GM23338 (cell line): ENCODE data around the gene SLC6A19. TPM values are rescaled to one million over a fixed set of nuclear protein-coding genes. Genes with fewer than 3 reads are reported as not detected.

ENCODE experiments used
- ATAC-seq: fragments of 200-7000 bp; cut with Tn5 transposase; 3 replicates; pipeline ENCODE4 v1.9.1; 2020
- DNase-seq: peaks from one replicate; pipeline ENCODE4 v3.0.0-alpha.2; 2015; ENCODE audit warnings: low spot score
- H2AFZ ChIP-seq: fragments of 200-600 bp; sonication (generic); 2 replicates; pipeline ENCODE4 v1.8.0; 2016; ENCODE audit warnings: antibody characterized with exemption, mild to moderate bottlenecking, moderate library complexity
- H3F3A ChIP-seq: fragments of 200-600 bp; sonication (generic); replicated peaks from 2 replicates; pipeline ENCODE4 v1.8.0; 2017; ENCODE audit warnings: antibody characterized with exemption, mixed run types, low read depth
- H3K27ac ChIP-seq: fragments of 200-600 bp; sonication (generic); 2 replicates; pipeline ENCODE4 v1.6.1; 2016; ENCODE audit warnings: low read depth
- H3K27me3 ChIP-seq: fragments of 200-600 bp; sonication (generic); 2 replicates; pipeline ENCODE4 v1.8.0; 2016; ENCODE audit warnings: mild to moderate bottlenecking, mixed run types, moderate library complexity; ENCODE audit not compliant: insufficient read depth
- H3K36me3 ChIP-seq: fragments of 200-600 bp; sonication (generic); 2 replicates; pipeline ENCODE4 v1.8.0; 2016; ENCODE audit warnings: mild to moderate bottlenecking; ENCODE audit not compliant: insufficient read depth
- H3K4me1 ChIP-seq: fragments of 200-600 bp; sonication (generic); 2 replicates; pipeline ENCODE4 v1.8.0; 2016; ENCODE audit warnings: mild to moderate bottlenecking, moderate library complexity; ENCODE audit not compliant: insufficient read depth
- H3K4me2 ChIP-seq: fragments of 200-600 bp; sonication (generic); 2 replicates; pipeline ENCODE4 v1.7.1; 2017; ENCODE audit warnings: mixed run types
- H3K4me3 ChIP-seq: fragments of 200-600 bp; sonication (generic); 2 replicates; pipeline ENCODE4 v1.6.1; 2016; ENCODE audit warnings: mixed run types
- H3K79me2 ChIP-seq: fragments of 200-600 bp; sonication (generic); replicated peaks from 2 replicates; pipeline ENCODE4 v1.8.0; 2017; ENCODE audit warnings: mild to moderate bottlenecking; ENCODE audit not compliant: insufficient read depth
- H3K9me2 ChIP-seq: fragments of 200-600 bp; sonication (generic); 2 replicates; pipeline ENCODE4 v1.8.0; 2017; ENCODE audit not compliant: insufficient read depth
- H4K20me1 ChIP-seq: fragments of 200-600 bp; sonication (generic); replicated peaks from 2 replicates; pipeline ENCODE4 v1.8.0; 2017; ENCODE audit warnings: mild to moderate bottlenecking; ENCODE audit not compliant: insufficient read depth
- H3K27ac Mint-ChIP-seq: 2 replicates; pipeline ENCODE4 v1.8.0; 2020; ENCODE audit warnings: inconsistent platforms, mild to moderate bottlenecking, moderate library complexity, mixed read lengths
- H3K27me3 Mint-ChIP-seq: 3 replicates; pipeline ENCODE4 v1.8.0; 2022; ENCODE audit warnings: low read depth, mild to moderate bottlenecking, moderate library complexity, mixed read lengths, inconsistent platforms; ENCODE audit not compliant: insufficient read depth, poor library complexity
- H3K36me3 Mint-ChIP-seq: 3 replicates; pipeline ENCODE4 v1.8.0; 2021; ENCODE audit warnings: low read depth, mild to moderate bottlenecking, inconsistent platforms, moderate library complexity, mixed read lengths
- H3K4me1 Mint-ChIP-seq: 3 replicates; pipeline ENCODE4 v1.8.0; 2020; ENCODE audit warnings: mild to moderate bottlenecking, inconsistent platforms, mixed read lengths
- H3K4me3 Mint-ChIP-seq: 3 replicates; pipeline ENCODE4 v1.8.0; 2021; ENCODE audit warnings: moderate library complexity, mild to moderate bottlenecking, inconsistent platforms, mixed read lengths
- H3K9me3 Mint-ChIP-seq: 3 replicates; pipeline ENCODE4 v1.8.0; 2020; ENCODE audit warnings: moderate library complexity, mild to moderate bottlenecking, inconsistent platforms, mixed read lengths
- EZH2 ChIP-seq: fragments of 200-600 bp; sonication (generic); IDR thresholded peaks from one replicate; pipeline ENCODE4 v1.8.0; 2017; ENCODE audit warnings: antibody characterized with exemption, mild to moderate bottlenecking, low read depth; ENCODE audit not compliant: unreplicated experiment
- EZH2phosphoT487 ChIP-seq: fragments of 200-600 bp; sonication (generic); IDR thresholded peaks from one replicate; pipeline ENCODE4 v1.8.1; 2018; ENCODE audit warnings: antibody characterized with exemption; ENCODE audit not compliant: unreplicated experiment
- JUNB ChIP-seq: IDR thresholded peaks from one replicate; pipeline ENCODE4 v1.6.1; 2016; ENCODE audit warnings: antibody characterized with exemption; ENCODE audit not compliant: unreplicated experiment
- NANOG ChIP-seq: IDR thresholded peaks from 2 replicates; pipeline ENCODE4 v1.6.1; 2016; ENCODE audit warnings: antibody characterized with exemption, borderline replicate concordance
- POLR2AphosphoS5 ChIP-seq: IDR thresholded peaks from 2 replicates; pipeline ENCODE4 v1.6.1; 2016; ENCODE audit warnings: antibody characterized with exemption, low read depth
- ZNF114 ChIP-seq: fragments of 250-450 bp; sonication (Bioruptor Pico); IDR thresholded peaks from 2 replicates; pipeline ENCODE4 v1.5.0; 2020; ENCODE audit warnings: mild to moderate bottlenecking, moderate library complexity
- polyA plus RNA-seq: library from polyadenylated mRNA; unstranded; fragments of >200 nt; fragmentation: Nextera tagmentation; extraction: Ambion mirVana; gene quantifications from 2 replicates; pipeline ENCODE4 v1.2.1, GENCODE V29; 2016
- total RNA-seq: library from RNA; depleted of rRNA; stranded (reverse); fragments of >200 nt; shearing (Covaris generic); gene quantifications from 2 replicates; pipeline ENCODE4 v1.2.3, GENCODE V29; 2014
- TF ChIP-seq, protein P1 (sequence below), 2 experiments: fragments of 200-600 bp in 1 of 2; sonication (generic) in 1 of 2; conservative IDR thresholded peaks; 2 replicates each; pipeline versions ENCODE4 v1.5.1 to v1.6.1; 2016 to 2017; ENCODE audit warnings: antibody characterized with exemption in 2 of 2, low read depth in 2 of 2, mild to moderate bottlenecking in 2 of 2, moderate library complexity in 1 of 2
- TF ChIP-seq, protein P2 (sequence below): fragments of 250-450 bp; sonication (Bioruptor Pico); IDR thresholded peaks from 2 replicates; pipeline ENCODE4 v1.5.0; 2020; ENCODE audit warnings: mild to moderate bottlenecking, moderate library complexity
- TF ChIP-seq, protein P3 (sequence below): IDR thresholded peaks from 2 replicates; pipeline ENCODE4 v1.6.1; 2016; ENCODE audit warnings: antibody characterized with exemption

The SLC6A19 gene
- total and polyA plus RNA-seq, 2 experiments from 2014 or later, result not detected

DNA sequence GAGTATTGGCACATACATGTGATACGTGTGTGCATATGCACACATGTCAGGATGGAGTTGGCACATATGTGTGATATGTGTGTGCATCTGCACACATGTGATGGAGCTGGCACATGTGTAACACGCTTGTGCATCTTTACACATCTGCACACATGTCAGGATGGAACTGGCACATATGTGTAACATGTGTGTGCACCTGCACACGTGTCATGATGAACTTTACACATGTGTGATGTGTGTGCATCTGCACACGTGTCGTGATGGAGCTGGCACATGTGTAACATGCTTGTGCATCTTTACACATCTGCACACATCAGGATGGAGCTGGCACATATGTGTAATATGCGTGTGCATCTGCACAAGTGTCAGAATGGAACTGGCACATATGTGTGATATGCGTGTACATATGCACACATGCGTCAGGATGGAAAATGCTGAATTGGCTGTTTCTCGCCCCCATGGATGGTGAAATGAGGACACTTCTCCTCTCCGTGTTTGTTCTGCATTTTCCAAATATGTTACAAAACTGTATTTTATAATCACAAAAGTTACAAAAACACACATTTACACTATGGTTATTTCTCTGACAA is 16.3 kb upstream of the SLC6A19 start (continued):
- TF ChIP-seq, protein P1, sequence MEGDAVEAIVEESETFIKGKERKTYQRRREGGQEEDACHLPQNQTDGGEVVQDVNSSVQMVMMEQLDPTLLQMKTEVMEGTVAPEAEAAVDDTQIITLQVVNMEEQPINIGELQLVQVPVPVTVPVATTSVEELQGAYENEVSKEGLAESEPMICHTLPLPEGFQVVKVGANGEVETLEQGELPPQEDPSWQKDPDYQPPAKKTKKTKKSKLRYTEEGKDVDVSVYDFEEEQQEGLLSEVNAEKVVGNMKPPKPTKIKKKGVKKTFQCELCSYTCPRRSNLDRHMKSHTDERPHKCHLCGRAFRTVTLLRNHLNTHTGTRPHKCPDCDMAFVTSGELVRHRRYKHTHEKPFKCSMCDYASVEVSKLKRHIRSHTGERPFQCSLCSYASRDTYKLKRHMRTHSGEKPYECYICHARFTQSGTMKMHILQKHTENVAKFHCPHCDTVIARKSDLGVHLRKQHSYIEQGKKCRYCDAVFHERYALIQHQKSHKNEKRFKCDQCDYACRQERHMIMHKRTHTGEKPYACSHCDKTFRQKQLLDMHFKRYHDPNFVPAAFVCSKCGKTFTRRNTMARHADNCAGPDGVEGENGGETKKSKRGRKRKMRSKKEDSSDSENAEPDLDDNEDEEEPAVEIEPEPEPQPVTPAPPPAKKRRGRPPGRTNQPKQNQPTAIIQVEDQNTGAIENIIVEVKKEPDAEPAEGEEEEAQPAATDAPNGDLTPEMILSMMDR (conservative IDR thresholded peaks at IDR 0.05; ENCODE audit: low read depth in 2 of 2), result no peak
- TF ChIP-seq POLR2AphosphoS5 (no peak), ZNF114 (CRISPR knock-in tag) (no peak), JUNB (no peak), EZH2 (no peak)
- TF ChIP-seq, protein P2, sequence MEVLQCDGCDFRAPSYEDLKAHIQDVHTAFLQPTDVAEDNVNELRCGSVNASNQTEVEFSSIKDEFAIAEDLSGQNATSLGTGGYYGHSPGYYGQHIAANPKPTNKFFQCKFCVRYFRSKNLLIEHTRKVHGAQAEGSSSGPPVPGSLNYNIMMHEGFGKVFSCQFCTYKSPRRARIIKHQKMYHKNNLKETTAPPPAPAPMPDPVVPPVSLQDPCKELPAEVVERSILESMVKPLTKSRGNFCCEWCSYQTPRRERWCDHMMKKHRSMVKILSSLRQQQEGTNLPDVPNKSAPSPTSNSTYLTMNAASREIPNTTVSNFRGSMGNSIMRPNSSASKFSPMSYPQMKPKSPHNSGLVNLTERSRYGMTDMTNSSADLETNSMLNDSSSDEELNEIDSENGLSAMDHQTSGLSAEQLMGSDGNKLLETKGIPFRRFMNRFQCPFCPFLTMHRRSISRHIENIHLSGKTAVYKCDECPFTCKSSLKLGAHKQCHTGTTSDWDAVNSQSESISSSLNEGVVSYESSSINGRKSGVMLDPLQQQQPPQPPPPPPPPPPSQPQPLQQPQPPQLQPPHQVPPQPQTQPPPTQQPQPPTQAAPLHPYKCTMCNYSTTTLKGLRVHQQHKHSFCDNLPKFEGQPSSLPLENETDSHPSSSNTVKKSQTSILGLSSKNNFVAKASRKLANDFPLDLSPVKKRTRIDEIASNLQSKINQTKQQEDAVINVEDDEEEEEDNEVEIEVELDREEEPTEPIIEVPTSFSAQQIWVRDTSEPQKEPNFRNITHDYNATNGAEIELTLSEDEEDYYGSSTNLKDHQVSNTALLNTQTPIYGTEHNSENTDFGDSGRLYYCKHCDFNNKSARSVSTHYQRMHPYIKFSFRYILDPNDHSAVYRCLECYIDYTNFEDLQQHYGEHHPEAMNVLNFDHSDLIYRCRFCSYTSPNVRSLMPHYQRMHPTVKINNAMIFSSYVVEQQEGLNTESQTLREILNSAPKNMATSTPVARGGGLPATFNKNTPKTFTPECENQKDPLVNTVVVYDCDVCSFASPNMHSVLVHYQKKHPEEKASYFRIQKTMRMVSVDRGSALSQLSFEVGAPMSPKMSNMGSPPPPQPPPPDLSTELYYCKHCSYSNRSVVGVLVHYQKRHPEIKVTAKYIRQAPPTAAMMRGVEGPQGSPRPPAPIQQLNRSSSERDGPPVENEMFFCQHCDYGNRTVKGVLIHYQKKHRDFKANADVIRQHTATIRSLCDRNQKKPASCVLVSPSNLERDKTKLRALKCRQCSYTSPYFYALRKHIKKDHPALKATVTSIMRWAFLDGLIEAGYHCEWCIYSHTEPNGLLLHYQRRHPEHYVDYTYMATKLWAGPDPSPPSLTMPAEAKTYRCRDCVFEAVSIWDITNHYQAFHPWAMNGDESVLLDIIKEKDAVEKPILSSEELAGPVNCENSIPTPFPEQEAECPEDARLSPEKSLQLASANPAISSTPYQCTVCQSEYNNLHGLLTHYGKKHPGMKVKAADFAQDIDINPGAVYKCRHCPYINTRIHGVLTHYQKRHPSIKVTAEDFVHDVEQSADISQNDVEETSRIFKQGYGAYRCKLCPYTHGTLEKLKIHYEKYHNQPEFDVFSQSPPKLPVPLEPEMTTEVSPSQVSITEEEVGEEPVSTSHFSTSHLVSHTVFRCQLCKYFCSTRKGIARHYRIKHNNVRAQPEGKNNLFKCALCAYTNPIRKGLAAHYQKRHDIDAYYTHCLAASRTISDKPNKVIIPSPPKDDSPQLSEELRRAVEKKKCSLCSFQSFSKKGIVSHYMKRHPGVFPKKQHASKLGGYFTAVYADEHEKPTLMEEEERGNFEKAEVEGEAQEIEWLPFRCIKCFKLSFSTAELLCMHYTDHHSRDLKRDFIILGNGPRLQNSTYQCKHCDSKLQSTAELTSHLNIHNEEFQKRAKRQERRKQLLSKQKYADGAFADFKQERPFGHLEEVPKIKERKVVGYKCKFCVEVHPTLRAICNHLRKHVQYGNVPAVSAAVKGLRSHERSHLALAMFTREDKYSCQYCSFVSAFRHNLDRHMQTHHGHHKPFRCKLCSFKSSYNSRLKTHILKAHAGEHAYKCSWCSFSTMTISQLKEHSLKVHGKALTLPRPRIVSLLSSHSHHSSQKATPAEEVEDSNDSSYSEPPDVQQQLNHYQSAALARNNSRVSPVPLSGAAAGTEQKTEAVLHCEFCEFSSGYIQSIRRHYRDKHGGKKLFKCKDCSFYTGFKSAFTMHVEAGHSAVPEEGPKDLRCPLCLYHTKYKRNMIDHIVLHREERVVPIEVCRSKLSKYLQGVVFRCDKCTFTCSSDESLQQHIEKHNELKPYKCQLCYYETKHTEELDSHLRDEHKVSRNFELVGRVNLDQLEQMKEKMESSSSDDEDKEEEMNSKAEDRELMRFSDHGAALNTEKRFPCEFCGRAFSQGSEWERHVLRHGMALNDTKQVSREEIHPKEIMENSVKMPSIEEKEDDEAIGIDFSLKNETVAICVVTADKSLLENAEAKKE (CRISPR knock-in tag), result no peak

DNA sequence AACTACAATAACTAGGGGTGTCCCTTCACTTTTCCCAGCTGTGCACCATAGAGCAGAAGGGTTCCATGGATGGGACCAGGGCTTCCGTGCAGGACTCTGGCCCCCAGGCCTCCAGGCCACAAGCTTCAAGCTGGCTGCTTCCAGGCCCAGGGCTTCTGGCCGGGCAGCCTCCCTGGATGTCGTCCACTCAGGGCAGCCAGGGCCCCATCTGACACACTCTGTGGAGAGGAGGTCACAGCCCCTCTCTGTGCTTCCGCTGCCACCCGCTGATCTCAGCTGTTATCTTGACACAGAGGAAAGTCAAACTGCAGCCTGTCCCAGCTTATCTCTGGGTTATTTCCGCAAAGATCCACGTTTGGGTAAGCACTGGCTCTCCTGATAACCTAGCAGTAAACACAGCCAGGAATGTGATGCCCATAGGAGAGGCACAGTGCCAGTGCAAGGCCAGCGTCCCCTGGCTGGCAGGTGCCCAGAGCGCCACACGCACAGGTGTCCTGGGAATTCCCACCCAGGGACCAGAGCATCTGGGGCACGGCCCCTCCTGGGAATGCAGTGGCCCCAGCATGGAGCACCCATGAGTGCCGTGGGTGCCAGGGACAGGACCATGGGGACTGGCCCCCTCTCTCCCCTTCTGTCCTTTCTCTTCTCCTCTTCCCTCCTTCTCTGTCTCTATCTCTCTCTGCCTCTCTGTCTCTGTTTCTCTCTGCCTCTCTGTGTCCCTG is 15.6 kb upstream of the SLC6A19 start:
- no peaks in the 10 kb centered on the region for H3K36me3 Mint-ChIP-seq
- ATAC-seq, result no peak
- no peak overlapping the region for H3K27ac Mint-ChIP-seq

More for the DNA sequence above, 15.6 kb upstream of the SLC6A19 start:
- H3K36me3 ChIP-seq, result no peaks in the 10 kb centered on the region
- H3K9me3 Mint-ChIP-seq, result no peaks in the 10 kb centered on the region
- H2AFZ ChIP-seq, result no peak overlapping the region
- no peaks in the 10 kb centered on the region for H3K79me2 ChIP-seq
- no peak for TF ChIP-seq EZH2phosphoT487
- TF ChIP-seq JUNB, result no peak
- TF ChIP-seq EZH2, result no peak
- no peak for TF ChIP-seq ZNF114 (CRISPR knock-in tag)
- TF ChIP-seq POLR2AphosphoS5, result no peak
- TF ChIP-seq NANOG, result no peak
- TF ChIP-seq, protein P3, sequence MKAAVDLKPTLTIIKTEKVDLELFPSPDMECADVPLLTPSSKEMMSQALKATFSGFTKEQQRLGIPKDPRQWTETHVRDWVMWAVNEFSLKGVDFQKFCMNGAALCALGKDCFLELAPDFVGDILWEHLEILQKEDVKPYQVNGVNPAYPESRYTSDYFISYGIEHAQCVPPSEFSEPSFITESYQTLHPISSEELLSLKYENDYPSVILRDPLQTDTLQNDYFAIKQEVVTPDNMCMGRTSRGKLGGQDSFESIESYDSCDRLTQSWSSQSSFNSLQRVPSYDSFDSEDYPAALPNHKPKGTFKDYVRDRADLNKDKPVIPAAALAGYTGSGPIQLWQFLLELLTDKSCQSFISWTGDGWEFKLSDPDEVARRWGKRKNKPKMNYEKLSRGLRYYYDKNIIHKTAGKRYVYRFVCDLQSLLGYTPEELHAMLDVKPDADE, result no peak
- no peaks in the 10 kb centered on the region for H3K9me2 ChIP-seq
- no peak overlapping the region for H3K4me3 ChIP-seq
- no peak overlapping the region for H3K4me2 ChIP-seq
- no peaks in the 10 kb centered on the region for H3K27me3 ChIP-seq
- no peaks in the 10 kb centered on the region for H3K4me1 ChIP-seq
- no peak overlapping the region for H3K27ac ChIP-seq
- peaks cover 5% of the 10 kb centered on the region; the same call in 1 of the 2 replicates for H3F3A ChIP-seq
- no peak for DNase-seq
- no peaks in the 10 kb centered on the region for H4K20me1 ChIP-seq
- H3K4me3 Mint-ChIP-seq, result no peak overlapping the region
- no peaks in the 10 kb centered on the region for H3K4me1 Mint-ChIP-seq
- H3K27me3 Mint-ChIP-seq, result peaks cover 9% of the 10 kb centered on the region
